Measurements from ENCODE around the gene PFDN6. TPM values are rescaled to one million over a fixed set of nuclear protein-coding genes. Genes with fewer than 3 reads are reported as not detected.

Gene PFDN6
- total RNA-seq, 1 donor from 2014 or later = 39.9 TPM

GRCh38 chr6:33319939-33320314 lies 30.5 kb downstream of the PFDN6 start:
- H3K36me3 Mint-ChIP-seq = peaks cover 21% of the 10 kb centered on the region
- H3K4me1 Mint-ChIP-seq = peaks cover 67% of the 10 kb centered on the region
- DNase-seq (ENCODE audit: low spot score in 2 of 2, unreplicated experiment in 2 of 2) = no peak
- H3K4me3 Mint-ChIP-seq = peak overlapping the region; percentile 99
- peak overlapping the region; percentile 34 for H3K27ac Mint-ChIP-seq
- no peak for TF ChIP-seq CTCF (IDR thresholded peaks at IDR 0.05; ENCODE audit: unreplicated experiment)
- no peaks in the 10 kb centered on the region for H3K9me3 Mint-ChIP-seq
- H3K27me3 Mint-ChIP-seq (ENCODE audit: low read depth) = no peaks in the 10 kb centered on the region

GRCh38 chr6:33320315-33321181 lies 31.1 kb downstream of the PFDN6 start:
- Mint-ChIP-seq H3K4me1 (peaks cover 65% of the 10 kb centered on the region), H3K27ac (peak overlapping the region; percentile 21)
- TF ChIP-seq CTCF (IDR thresholded peaks at IDR 0.05; ENCODE audit: unreplicated experiment) = no peak

GRCh38 chr6:33321227-33321626 lies 31.8 kb downstream of the PFDN6 start:
- DNase-seq (ENCODE audit: low spot score in 2 of 2, unreplicated experiment in 2 of 2) = no peak
- Mint-ChIP-seq H3K4me1 (peaks cover 64% of the 10 kb centered on the region), H3K9me3 (no peaks in the 10 kb centered on the region), H3K36me3 (peaks cover 19% of the 10 kb centered on the region), H3K27ac (peak overlapping the region; percentile 44), H3K27me3 (ENCODE audit: low read depth) (no peaks in the 10 kb centered on the region), H3K4me3 (peak overlapping the region; percentile 57)
- no peak for TF ChIP-seq CTCF (IDR thresholded peaks at IDR 0.05; ENCODE audit: unreplicated experiment)

More at GRCh38 chr6:33320315-33321181, 31.1 kb downstream of the PFDN6 start:
- no peak for DNase-seq (ENCODE audit: low spot score in 2 of 2, unreplicated experiment in 2 of 2)
- Mint-ChIP-seq H3K9me3 (no peaks in the 10 kb centered on the region), H3K27me3 (ENCODE audit: low read depth) (no peaks in the 10 kb centered on the region), H3K36me3 (peaks cover 21% of the 10 kb centered on the region), H3K4me3 (peak overlapping the region; percentile 57)

GRCh38 chr6:33323623-33323948 lies 34.2 kb downstream of the PFDN6 start:
- no peaks in the 10 kb centered on the region for H3K9me3 Mint-ChIP-seq
- TF ChIP-seq CTCF (IDR thresholded peaks at IDR 0.05; ENCODE audit: unreplicated experiment) = no peak
- peak overlapping the region; percentile 97 for H3K27ac Mint-ChIP-seq
- H3K4me1 Mint-ChIP-seq = peaks cover 46% of the 10 kb centered on the region
- H3K36me3 Mint-ChIP-seq = peaks cover 18% of the 10 kb centered on the region
- H3K4me3 Mint-ChIP-seq = peak overlapping the region; percentile 90
- DNase-seq (ENCODE audit: low spot score in 2 of 2, unreplicated experiment in 2 of 2) = no peak
- no peaks in the 10 kb centered on the region for H3K27me3 Mint-ChIP-seq (ENCODE audit: low read depth)

- Mint-ChIP-seq H3K36me3 (peaks cover 14% of the 10 kb centered on the region), H3K9me3 (no peaks in the 10 kb centered on the region), H3K4me3 (peak overlapping the region; percentile 90), H3K27ac (no peak overlapping the region), H3K27me3 (ENCODE audit: low read depth) (no peaks in the 10 kb centered on the region), H3K4me1 (peaks cover 42% of the 10 kb centered on the region)
- DNase-seq (ENCODE audit: low spot score in 2 of 2, unreplicated experiment in 2 of 2) = no peak
- no peak for TF ChIP-seq CTCF (IDR thresholded peaks at IDR 0.05; ENCODE audit: unreplicated experiment)
Measured at GRCh38 chr6:33324125-33324524, 34.7 kb downstream of the PFDN6 start.
